Activated gamma-delta T cell treated with anti-CD3 and anti-CD28 coated beads, Interleukin-2, amount 50 U/mL, for 16 hours (primary cell): ENCODE data around the gene MED28.

Source experiments
- DNase-seq: peaks from one replicate; pipeline ENCODE4 v3.0.0-alpha.2; 2020; ENCODE audit warnings: low read depth

MED28 gene

GRCh38 chr4:17667253-17667652, 52.8 kb downstream of the MED28 start:
- DNase-seq = no peak

- no peak for DNase-seq
Measured at GRCh38 chr4:17667653-17668201, 53.3 kb downstream of the MED28 start.

- DNase-seq = no peak
Measured at GRCh38 chr4:17670423-17670822, 56.0 kb downstream of the MED28 start.

- DNase-seq = no peak
Measured at GRCh38 chr4:17680559-17681280, 66.3 kb downstream of the MED28 start.

GRCh38 chr4:17681281-17682221, 67.1 kb downstream of the MED28 start:
- DNase-seq = no peak

- no peak for DNase-seq
Measured at GRCh38 chr4:17682222-17682566, 67.8 kb downstream of the MED28 start.
